COLO668 (cell line): ENCODE results near the gene GRID1.
A peak's percentile ranks its signal among the peaks of the same experiment; 100 is the strongest.

Experiments
- DNase-seq: peaks from one replicate; lab custom pipeline; 2025; ENCODE audit not compliant: unreplicated experiment; lab: John Stamatoyannopoulos, UW

GRID1 gene

DNA sequence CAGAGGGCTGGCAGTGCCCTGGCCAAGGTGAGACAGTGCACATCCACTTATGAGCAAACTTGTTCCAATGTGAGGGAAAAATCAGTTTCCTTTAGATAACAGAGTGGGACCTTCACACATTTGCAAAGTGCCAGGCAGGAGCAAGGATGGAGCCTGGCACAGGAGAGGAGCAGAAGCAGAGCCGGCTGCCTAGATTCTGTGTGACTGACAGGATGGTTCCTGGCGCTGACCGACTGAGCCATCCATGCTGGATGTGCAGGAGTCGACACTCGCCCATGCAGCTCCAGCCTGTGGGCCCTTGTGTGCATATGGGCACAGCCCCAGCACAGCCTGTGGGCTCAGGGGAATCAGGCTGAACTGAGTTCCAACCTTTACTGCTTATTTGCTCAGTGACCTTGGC is 346.5 kb downstream of the GRID1 start:
- DNase-seq, result no peak

DNA sequence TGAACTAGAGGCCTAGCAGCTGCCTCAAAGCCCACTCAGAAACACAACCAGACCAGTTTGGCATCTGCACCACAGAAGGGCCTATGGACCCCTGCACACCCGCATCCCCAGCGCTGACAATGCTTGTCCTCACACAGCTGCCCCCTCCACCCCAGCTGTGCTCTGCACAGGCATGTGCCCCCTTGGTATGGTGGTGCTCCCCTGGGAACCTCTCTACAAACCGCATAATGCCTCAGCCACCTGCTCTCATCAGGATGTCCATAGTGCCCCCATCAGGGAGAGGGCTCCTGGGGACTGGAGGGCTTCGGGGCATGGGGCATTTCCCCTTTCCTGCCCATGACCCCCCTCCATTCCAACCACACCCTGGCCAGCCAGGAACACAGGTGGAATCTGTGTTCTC is 347.5 kb downstream of the GRID1 start:
- no peak for DNase-seq

DNA sequence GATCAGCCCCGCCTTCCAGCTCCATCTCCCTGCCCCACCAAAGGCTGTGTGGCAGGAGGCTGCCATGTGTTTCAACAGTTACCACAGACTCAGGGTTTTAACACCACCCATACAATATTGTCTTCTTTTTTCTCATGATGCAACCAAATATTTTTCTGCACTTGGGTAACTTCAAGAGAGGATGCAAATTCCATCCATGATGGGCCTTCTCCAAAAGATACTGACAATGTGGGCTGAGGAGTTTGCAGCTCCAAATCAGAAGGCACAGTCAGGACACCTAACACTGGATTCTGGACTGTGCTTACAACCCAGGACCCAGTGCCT is 347.9 kb downstream of the GRID1 start:
- no peak for DNase-seq

DNA sequence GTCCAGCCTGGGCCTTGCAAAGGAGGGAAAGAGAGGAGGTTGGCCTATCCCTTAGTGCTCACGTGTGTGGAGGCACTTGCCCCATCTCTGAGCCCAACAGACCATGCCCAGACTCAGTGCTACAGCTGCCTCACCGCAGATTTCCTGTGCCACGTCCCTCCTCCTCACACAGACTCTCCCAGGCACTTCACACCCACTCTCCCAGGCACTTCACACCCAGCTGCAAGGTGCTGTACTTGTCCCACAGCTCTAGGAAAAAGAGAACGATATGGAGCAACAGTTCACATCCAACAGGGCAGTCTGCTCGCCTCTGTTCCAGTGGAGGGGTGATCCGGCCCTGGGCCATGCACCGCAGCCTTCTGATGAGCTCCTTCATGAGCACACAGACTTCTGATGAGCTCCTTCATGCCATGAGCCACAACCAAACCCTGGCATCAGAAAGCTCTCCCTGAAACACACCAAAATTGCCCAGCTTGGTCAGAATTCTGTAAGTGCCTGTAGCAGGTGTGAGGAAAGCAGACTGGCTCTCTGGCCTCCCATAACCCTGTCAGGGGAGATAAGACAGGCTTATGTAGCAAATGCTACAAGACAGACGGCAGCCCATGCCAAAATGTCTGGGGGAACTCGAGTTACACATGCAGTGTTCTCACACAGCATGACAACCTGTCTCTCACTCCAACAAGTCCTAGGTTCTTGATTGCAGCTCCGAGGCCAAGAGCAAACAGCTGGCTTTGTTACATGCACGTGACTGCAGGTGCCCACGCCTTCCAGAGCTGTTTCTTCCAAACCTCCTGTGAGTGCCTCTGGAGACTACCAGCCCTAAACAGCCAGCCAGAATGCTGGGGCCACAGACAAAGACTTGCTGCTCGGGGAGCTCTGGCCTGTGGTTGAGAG is 348.5 kb downstream of the GRID1 start:
- DNase-seq, result no peak

DNA sequence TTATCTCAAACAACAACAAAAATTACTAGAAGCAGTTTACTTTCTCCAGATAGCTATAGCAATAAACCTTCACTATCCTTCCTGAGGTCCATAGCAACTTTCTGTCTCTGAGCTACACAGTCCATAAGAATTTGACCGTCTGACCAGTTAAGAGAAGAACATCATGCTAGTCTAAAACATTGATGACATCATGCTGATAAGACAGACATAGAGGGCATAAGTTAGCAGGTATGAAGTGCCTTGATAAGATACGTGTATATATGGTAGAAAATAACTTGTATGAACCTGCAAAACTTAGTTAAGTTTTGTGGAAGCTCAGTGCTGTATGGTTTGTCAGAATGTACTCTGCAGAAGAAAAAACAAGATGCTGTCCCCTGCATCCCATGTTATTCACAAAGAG is 353.0 kb downstream of the GRID1 start:
- DNase-seq, result no peak

DNA sequence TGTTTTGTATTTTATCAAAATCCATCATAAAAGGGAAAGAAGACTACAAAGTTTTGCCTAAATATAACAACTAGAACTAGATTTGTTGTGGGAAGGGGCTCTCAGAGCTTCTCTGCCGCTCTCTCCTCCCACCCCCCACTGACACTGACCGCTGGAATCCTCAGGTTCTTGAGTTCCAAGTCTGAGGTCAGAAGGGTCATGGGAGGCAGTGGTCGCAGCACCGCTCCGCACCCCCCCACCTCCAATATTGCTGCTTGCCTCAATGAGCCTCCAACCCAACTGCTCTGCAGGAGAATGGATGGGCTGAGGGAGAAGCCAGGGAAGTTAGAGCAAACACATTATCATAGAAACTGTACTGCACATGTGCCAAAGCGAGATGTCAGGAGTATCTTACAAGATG is 359.4 kb downstream of the GRID1 start:
- DNase-seq, result no peak

DNA sequence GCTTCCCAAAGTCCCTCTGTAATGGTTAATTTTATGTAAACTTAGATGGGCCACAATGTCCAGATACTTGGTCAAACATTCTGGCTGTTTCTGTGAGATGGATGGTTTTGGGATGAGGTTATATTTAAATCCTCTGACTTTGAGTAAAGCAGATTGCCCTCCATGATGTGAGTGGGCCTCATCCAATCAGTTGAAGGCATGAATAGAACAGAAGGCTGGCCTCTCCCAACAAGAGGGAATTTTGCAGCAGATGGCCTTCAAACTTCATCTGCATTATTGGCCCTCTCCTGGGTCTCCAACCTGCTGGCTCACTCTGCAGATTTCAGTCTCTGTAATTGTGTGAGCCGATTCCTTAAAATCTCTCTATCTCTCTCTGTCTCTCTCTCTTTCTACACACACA is 362.3 kb downstream of the GRID1 start:
- DNase-seq, result no peak

DNA sequence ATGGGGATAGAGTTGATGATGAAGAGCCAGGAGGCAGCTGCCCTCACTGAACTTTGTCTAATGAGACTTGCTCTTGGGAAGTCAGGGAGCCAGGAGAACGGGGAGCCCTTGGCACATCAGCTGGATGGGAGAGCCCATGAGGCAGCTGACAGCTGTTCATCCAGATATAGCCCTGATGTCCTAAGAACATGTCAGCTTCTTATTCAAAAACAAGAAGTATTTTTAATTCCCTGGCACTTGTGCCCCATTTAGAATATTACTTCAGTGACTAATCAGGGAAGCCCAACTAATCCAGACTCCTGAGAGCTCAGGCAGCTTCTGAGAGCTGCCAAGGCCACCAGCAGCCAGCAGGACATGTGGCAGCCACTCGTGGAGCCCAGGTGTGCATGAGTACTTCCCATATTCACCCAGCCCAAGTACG is 363.4 kb downstream of the GRID1 start:
- DNase-seq, result no peak

DNA sequence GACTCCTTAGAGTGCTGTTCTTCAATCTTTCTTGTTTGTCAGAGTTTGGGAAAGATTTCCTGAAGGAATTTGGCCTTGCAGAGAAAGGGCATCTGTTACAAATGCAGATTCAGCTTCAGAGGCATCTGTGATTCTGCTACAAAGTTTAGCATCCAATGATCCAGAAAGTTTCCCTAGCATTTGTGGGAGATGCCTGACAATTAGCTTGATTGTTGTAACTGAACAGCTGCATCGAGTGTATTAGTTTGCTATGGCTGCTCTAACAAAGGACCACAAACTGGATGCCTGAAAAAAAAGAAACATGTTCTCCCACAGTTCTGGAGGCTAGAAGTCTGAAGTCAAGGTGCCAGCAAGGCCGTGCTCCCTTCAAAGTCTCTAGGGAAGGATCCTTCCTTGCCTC is 365.1 kb downstream of the GRID1 start:
- no peak for DNase-seq

DNA sequence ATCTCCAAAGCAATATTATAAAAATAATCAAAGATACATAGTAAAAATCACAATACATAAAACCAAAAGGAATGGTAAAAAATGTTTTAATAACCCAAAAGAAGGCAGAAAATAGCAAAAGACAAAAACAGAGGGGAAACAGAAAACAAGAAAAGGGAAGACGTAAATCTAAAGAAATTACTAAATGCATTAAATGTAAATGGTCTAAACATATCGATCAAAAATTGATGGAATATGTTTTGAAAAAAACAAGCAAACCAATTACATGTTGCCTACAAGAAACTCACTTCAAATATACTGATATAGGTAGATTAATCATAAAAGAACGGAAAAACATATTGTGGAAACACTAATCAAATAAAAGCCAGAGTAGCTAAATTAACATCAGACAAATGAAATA is 369.1 kb downstream of the GRID1 start:
- DNase-seq, result no peak

DNA sequence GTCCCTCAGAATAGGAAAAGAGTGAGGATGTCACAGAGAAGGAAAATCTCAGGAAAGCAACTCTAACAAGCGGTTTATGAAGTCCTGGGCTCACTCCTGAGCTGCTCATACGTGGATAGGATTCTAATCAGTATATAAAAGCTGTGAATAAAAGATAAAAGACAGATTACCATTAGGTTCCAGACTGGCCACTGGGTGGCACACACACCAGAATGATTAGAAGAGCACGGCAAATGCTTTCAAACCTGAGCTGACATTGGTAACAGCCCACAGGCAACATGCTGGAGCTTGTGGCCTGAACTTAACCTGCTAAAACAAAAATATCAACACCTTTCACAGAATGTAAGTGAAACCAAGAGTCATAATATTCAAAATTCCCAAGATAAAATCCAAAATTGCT is 370.8 kb downstream of the GRID1 start:
- peak; percentile 2 for DNase-seq

DNA sequence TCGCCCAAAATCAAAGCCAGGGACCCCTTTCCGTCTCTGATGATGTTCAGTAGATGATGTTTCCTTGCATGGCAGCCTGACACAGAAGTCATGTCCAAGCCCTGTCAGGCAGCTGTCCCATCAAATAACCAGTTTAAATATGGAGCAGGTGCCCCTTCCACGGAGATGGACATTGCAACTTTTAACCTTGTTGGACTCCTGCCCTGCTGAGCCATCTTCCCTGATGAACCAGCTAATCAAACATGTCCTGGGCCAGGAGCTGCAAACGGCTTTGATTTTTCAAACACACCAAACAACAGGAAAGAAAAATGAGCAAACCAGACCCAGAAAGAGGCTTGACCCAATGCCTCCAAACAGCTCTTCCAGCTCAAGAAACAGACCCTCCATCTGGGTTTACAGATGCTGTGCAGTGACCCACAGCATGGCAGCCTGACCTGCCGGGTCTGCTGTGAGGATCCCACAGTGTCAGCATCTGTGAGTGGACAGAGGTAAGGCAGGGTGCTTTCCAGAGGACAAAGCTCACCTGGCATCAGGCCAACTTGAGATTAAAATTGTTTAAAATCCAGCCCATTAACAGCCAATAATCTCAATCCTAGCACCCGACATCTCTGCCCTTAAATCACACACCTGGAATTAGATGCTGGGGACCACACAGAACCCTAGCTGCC is 372.6 kb downstream of the GRID1 start:
- no peak for DNase-seq

DNA sequence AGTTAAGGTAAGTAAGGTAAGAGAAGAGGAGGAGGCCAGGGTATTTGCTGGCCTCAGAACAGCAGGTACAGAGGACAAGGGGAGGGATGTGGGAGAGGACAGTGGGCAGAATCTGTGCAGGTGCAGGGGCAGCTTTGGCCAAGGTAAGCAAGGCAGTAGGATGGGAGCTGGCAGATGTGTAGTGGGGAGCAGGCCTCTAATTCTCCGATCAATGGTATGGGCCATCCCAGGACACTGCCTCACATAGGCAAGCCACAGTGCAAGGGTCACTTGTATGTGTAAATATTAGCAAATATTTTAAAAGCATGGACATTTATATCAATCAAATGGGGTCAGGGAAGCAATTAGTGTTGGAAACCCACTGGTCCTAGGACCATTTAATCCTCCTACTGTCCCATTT is 373.5 kb downstream of the GRID1 start:
- DNase-seq, result no peak

DNA sequence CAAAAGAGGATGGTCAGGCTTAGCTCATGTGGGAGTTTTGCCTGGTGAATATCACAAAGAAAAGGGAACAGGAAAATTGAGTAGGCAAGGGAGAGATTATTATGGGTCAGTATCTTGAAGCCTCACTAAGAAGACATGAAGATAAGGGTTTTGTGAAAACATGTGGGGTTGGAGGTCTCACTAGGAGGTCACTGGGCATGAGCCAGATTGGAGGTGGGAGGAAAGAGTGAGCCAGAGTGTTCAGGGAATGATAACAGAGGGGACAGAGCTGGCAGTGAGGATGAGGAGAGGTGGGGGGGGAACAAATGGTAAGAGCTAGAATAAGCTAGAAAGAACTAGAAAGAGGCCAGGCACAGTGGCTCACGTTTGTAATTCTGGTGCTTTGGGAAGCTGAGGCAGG is 374.3 kb downstream of the GRID1 start:
- no peak for DNase-seq

DNA sequence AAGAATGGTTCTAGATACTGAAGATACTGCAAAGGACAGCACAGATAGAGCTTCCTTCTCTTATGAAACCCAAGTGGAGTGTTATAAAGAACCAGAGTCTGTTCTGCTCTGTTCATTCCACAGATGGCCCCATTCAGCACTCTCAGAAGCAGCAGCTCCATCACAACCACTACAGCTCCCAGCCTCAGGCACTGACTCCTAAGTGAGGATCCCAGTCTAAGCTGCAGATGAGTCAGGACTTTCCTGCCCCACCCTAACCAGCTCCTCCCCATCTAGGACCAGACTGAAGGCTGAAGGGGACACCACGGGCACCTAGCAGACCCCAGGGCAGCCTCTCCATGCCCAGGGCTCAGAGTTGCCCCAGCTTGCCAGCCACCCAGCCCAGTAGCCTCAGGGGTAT is 379.8 kb downstream of the GRID1 start:
- DNase-seq, result no peak

DNA sequence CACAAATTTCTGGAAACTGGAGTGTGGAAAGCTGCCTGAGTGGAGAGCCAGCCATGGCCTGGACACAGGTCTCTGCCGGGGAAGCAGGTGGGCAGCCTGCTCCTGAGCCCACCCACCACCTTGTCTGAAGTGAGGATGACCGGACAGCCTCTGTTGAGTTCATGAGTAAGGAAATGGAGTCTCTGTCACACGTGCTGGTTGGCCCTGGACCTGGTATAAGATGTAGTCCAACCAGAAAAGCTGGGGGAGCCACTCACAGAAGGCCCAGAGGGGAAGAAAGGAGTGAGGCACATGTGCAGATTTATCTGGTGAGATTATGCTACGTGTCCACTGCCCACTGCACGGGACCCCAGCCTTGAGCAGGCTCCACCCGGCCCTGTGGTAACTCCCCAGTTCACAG is 383.5 kb downstream of the GRID1 start:
- DNase-seq, result no peak

DNA sequence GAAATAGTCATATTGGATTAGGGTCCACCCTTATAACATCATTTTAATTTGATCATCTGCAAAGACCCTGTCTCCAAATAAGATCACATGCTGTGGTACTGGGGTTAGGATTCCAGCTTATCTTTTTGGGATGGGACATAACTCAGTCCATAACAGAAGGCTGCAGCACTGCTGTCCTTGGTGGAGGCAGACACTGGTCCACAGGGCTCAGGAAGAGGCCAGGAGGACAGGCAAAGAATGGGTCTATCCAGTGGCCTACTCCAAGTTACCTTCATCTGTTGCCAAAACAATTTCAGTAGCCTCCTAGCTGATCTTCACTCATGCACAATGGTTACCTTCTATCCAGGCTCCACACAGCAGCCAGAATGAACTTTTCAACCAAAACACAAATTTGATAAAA is 387.0 kb downstream of the GRID1 start:
- no peak for DNase-seq

DNA sequence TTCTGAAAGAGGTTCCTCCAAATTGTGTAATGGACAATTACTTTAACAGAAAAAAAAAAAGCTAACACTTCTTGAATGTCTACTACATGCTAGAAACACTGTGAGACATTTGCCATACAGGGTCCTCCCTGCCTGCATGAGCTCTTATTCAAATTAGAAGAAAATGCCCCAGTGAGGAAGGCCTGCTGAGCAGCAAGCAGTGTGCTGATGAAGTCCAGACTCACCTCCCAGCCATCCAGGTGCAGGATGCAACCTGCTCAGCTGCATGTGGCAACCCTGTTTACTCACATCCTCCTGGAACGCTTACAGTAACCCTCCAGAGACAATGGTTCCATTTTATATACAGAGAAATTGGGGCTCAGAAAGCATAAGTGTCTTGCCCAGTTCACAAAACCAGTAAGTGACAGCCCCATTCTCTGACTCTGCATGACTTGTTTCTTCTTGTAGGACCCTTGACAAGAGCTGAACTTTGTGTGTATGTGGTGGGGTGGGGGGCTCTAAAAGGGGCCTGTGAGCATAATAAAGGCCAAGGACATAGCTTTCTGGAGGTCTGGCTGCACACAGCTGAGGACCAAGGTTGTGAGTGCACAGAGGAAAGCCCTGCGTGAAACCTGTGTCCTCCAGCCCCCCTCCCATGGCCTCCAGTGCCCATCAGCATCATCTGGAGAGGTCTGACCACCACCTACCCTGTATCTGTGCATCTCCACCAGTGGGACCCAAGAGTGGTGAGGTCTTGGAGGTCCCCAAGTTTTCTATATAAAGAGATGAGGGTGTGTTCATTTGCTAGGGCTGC is 387.8 kb downstream of the GRID1 start:
- no peak for DNase-seq

DNA sequence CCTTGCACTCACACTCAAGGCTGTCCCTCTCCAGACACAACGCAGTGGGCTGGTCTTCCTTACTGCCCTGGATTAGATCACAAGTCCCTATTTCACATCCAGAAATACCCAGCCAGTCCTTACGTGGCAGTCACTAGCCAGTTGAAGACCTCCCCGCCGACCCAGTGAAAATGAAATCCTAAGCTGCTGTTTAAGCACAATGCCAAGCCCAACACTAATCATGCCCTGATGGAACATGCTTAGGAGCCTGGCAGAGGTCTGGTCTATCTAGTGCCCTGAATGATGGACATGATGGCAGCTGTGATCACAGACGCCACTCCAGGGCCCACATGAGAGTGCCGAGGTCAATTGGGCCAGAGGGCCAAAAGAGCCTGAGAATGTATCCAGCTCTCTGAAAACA is 389.0 kb downstream of the GRID1 start:
- DNase-seq, result no peak

DNA sequence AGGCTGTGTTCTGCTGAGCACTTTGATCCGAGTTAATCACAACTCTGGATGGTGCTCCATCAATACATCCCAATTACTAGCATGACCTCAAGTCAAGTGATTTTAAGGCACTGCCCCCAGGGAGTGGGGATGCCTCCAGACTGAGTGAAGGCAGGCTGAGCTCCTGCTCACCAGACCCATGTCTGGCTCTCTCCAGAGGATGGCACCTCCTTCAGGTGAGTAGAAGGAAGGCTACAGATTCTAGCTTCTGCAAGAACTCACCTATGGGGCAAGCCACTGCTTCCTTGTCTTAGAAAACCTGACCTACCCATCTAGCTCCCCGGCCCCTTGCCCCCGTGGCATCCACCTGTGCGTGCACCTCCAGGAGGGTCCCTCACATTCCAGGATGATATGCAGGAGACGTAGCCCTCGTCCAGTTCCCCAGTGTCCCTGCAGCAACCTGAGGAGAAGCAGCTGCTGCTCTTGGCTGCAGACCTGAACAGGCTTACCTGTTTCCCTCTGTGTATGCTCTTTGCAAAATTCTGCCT is 390.3 kb downstream of the GRID1 start:
- no peak for DNase-seq

DNA sequence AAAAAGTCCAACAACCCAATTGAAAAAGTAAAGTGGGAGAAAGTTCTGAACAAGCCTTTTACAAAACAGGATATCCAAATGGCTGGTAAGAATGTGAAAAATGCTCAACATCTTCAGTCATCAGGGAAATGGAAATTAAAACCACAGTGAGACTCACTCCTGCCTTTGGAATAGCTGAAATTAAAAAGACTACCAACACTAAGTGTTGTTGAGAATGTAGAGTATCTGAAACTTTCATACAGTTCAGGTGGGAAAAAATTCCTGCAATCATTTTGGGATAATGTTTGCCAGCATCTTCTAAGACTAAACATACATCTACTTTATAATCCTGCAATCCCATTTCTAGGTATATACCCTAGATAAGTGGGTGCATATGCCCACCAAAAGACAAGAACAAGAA is 395.1 kb downstream of the GRID1 start:
- no peak for DNase-seq

DNA sequence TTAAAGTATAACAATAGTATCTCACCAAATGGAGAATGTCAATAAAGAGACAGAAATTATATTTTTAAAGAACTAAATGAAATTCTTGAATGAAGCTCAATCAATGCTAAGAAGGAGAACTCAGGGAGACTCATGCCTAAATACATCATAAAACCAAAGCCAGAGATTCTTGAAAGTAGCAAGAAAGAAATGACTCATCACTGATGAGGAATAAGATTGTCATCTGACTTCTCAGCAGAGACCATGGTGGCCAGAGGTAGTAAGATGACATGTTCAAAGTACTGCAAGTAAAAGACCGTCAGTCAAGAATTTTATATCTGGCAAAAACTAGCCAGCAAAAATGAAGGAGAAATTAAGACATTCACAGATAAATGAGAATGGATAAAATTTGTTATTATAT is 399.0 kb downstream of the GRID1 start:
- no peak for DNase-seq
